KMS-11 (cell line): Measurements from ENCODE around the gene GPR153.

Experiments used
- H2AFZ ChIP-seq: fragments of 200-600 bp; sonication (generic); 2 replicates; pipeline ENCODE4 v1.6.1; 2016; ENCODE audit warnings: antibody characterized with exemption, mixed run types, low read depth
- H3K27ac ChIP-seq: fragments of 200-600 bp; sonication (generic); 2 replicates; pipeline ENCODE4 v1.6.1; 2016; ENCODE audit warnings: mild to moderate bottlenecking, mixed run types
- H3K27me3 ChIP-seq: fragments of 200-600 bp; sonication (generic); 2 replicates; pipeline ENCODE4 v1.6.1; 2017; ENCODE audit warnings: mild to moderate bottlenecking, low read depth, mixed run types, moderate library complexity; ENCODE audit not compliant: insufficient read depth
- H3K36me3 ChIP-seq: fragments of 200-600 bp; sonication (generic); 2 replicates; pipeline ENCODE4 v1.6.1; 2017; ENCODE audit warnings: mild to moderate bottlenecking, mixed run types; ENCODE audit not compliant: insufficient read depth
- H3K4me1 ChIP-seq: fragments of 200-600 bp; sonication (generic); 2 replicates; pipeline ENCODE4 v1.6.1; 2016; ENCODE audit warnings: mild to moderate bottlenecking, low read depth, mixed run types; ENCODE audit not compliant: poor library complexity, severe bottlenecking
- H3K4me2 ChIP-seq: fragments of 200-600 bp; sonication (generic); 2 replicates; pipeline ENCODE4 v1.7.0; 2016; ENCODE audit warnings: mild to moderate bottlenecking, mixed run types
- H3K4me3 ChIP-seq: fragments of 200-600 bp; sonication (generic); IDR thresholded peaks from 2 replicates; pipeline ENCODE4 v1.6.1; 2017; ENCODE audit warnings: low read depth, low read length, mixed read lengths; ENCODE audit not compliant: insufficient read depth
- H3K79me2 ChIP-seq: fragments of 200-600 bp; sonication (generic); 2 replicates; pipeline ENCODE4 v1.6.1; 2016; ENCODE audit warnings: low read depth, mixed run types; ENCODE audit not compliant: insufficient read depth
- H3K9ac ChIP-seq: fragments of 200-600 bp; sonication (generic); 2 replicates; pipeline ENCODE4 v1.6.1; 2016; ENCODE audit warnings: mild to moderate bottlenecking, mixed run types
- H4K20me1 ChIP-seq: fragments of 200-600 bp; sonication (generic); 2 replicates; pipeline ENCODE4 v1.6.1; 2016; ENCODE audit warnings: mild to moderate bottlenecking, mixed run types; ENCODE audit not compliant: insufficient read depth
- TF ChIP-seq, protein P1 (sequence below): fragments of 200-600 bp; sonication (generic); conservative IDR thresholded peaks from 2 replicates; pipeline ENCODE4 v1.6.1; 2017; ENCODE audit warnings: low read depth, mild to moderate bottlenecking, antibody characterized with exemption, low read length, moderate library complexity, mixed read lengths

Gene GPR153

DNA sequence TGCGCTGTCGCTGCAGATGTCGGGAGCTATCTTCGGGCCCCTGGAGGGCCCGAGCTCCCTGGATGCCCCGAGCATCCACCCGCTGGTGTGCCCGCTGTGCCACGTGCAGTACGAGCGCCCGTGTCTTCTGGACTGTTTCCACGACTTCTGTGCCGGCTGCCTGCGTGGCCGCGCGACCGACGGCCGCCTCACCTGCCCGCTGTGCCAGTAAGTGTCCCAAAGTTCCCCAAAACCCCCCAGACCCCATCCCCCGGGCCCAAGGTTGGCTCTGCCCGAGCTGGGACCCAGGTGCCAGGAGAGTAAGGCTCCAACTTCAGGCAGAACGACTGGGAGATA, 54.4 kb downstream of the GPR153 start:
- Histone ChIP-seq H4K20me1 (no peaks in the 10 kb centered on the region), H3K4me2 (peak overlapping the region; percentile 83), H3K36me3 (no peaks in the 10 kb centered on the region), H3K27ac (peak overlapping the region; percentile 66), H3K79me2 (peaks cover 10% of the 10 kb centered on the region; the same call in 1 of the 2 replicates), H3K27me3 (no peaks in the 10 kb centered on the region), H2AFZ (peak overlapping the region; percentile 95), H3K4me1 (peaks cover 18% of the 10 kb centered on the region), H3K9ac (peak overlapping the region; percentile 73), H3K4me3 (peak overlapping the region; percentile 74)
- TF ChIP-seq, protein P1, sequence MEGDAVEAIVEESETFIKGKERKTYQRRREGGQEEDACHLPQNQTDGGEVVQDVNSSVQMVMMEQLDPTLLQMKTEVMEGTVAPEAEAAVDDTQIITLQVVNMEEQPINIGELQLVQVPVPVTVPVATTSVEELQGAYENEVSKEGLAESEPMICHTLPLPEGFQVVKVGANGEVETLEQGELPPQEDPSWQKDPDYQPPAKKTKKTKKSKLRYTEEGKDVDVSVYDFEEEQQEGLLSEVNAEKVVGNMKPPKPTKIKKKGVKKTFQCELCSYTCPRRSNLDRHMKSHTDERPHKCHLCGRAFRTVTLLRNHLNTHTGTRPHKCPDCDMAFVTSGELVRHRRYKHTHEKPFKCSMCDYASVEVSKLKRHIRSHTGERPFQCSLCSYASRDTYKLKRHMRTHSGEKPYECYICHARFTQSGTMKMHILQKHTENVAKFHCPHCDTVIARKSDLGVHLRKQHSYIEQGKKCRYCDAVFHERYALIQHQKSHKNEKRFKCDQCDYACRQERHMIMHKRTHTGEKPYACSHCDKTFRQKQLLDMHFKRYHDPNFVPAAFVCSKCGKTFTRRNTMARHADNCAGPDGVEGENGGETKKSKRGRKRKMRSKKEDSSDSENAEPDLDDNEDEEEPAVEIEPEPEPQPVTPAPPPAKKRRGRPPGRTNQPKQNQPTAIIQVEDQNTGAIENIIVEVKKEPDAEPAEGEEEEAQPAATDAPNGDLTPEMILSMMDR: no peak

DNA sequence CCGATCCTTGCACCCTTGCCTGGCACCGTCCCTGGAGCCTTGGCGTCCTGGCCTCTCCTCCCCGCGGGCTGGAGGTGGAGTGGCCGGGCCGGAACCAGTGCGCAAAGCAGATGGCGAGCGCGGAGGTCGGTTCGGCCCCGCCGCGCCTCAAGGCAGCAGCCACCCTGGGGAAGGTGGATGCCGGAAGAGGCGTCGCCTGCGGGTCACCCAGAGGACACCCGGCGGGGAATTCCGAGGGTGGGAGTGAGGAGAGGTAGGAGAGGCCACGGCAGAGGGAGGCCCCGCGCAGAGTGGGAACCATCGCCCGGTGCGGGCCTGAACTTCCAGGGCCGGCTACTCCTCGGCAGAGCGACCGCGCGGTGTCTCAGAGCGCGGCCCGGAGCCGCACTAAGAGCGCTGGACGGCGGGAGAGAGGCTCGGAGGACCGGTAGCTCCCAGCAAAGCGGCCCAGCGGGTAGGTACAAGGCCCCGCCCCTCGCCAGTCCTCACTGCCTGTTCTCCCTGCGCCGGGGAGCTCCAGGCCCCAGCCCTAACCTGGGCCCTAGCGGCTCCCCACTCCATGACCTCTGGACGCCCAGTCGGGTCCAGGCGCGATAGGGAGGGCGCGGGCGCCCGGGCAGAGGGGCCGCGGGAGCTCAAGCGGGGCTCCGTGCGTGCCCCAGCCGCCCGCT, 54.9 kb downstream of the GPR153 start, which contains the start of gene RNF207:
RNF207 (plus strand) TSS at position 271 of the 671 bp plus-strand sequence. CDS start 417 bp downstream, outside the sequence.
- Histone ChIP-seq H2AFZ (peak within 1 kb of the TSS; percentile 95), H3K27me3 (no peaks in the 10 kb centered on the region), H3K9ac (peak within 1 kb of the TSS; percentile 73), H4K20me1 (no peaks in the 10 kb centered on the region), H3K4me3 (peak within 1 kb of the TSS; percentile 86), H3K27ac (peak within 1 kb of the TSS; percentile 66), H3K4me1 (peaks cover 18% of the 10 kb centered on the region), H3K36me3 (no peaks in the 10 kb centered on the region), H3K4me2 (peak within 1 kb of the TSS; percentile 83), H3K79me2 (peaks cover 10% of the 10 kb centered on the region; the same call in 1 of the 2 replicates)
- TF ChIP-seq, protein P1: no peak

DNA sequence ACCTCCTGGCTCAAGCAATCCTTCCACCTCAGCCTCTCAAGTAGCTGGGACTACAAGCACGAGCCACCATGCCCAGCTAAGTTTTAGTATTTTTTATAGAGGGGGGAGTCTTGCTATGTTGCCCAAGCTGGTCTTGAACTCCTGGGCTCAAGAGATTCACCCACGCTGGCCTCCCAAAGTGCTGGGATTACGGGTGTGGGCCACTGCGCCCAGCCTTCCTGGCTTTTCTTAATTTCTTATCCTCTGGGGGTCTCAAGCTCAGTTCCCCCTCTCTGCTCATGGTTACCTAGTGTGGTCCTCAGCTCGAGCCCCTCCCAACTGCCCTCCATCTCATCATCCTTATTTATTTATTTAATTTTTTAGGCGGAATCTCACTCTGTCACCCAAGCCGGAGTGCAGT, 58.6 kb downstream of the GPR153 start:
- Histone ChIP-seq H3K79me2 (peaks cover 31% of the 10 kb centered on the region), H2AFZ (no peak overlapping the region), H3K4me1 (peaks cover 34% of the 10 kb centered on the region), H3K27me3 (no peaks in the 10 kb centered on the region), H3K4me3 (no peak overlapping the region), H3K27ac (no peak overlapping the region), H3K36me3 (peaks cover 4% of the 10 kb centered on the region; the same call in 1 of the 2 replicates), H4K20me1 (peaks cover 9% of the 10 kb centered on the region; the same call in 1 of the 2 replicates), H3K9ac (no peak overlapping the region), H3K4me2 (no peak overlapping the region)
- TF ChIP-seq, protein P1: no peak

DNA sequence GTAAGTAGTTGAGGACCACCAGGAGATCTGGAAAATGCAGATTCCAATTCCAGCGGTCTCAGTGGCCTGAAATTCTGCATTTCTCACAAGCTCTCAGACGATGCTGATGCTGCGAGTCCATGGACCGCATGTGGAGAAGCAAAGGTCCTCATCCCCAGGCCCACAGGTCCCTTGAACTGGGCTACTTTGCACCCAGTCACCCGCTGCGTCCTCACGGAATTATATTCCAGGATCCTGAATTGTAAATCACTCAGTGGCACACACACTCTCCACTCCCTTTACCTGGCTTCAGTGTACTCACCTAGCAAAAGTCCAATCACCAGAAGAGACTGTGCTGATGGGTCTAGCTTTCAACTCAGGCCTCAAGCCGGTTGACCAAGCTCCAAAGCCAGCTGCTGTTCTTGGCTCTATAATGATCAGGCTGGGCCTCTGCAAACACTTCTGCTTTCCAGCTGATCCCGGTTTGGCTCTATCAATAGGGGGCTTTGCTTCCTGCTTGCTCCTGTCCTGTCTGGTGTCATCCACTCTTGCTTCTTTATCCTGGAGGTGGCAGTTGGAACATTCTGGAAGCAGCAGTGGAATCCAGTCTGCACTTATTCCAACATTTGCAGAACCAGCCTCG, 60.6 kb downstream of the GPR153 start:
- peaks cover 11% of the 10 kb centered on the region; the same call in 1 of the 2 replicates for H4K20me1 ChIP-seq

More for the DNA sequence above, 60.6 kb downstream of the GPR153 start:
- Histone ChIP-seq H3K27me3 (no peaks in the 10 kb centered on the region), H3K4me2 (peak overlapping the region; percentile 40), H3K4me3 (no peak overlapping the region), H3K4me1 (peaks cover 37% of the 10 kb centered on the region), H2AFZ (peak overlapping the region; percentile 69), H3K9ac (peak overlapping the region; percentile 96; the same call in 1 of the 2 replicates), H3K27ac (peak overlapping the region; percentile 76), H3K36me3 (peaks cover 13% of the 10 kb centered on the region; the same call in 1 of the 2 replicates), H3K79me2 (peaks cover 41% of the 10 kb centered on the region)
- TF ChIP-seq, protein P1: no peak
